Measurements from ENCODE around the gene MARCO. TPM values are rescaled to one million over a fixed set of nuclear protein-coding genes. Genes with fewer than 3 reads are reported as not detected.
A peak's percentile ranks its signal among the peaks of the same experiment; 100 is the strongest.

The MARCO gene
- total RNA-seq, 1 experiment from 2014 or later, result not detected

- Histone ChIP-seq H3K4me3 (no peak overlapping the region; the same call in 1 of the 2 replicates), H3K9me3 (ENCODE audit: insufficient read depth, low read depth) (no peaks in the 10 kb centered on the region), H3K27ac (peak overlapping the region; percentile 84), H3K79me2 (ENCODE audit: low read depth) (no peaks in the 10 kb centered on the region), H3K9me2 (ENCODE audit: insufficient read depth) (no peaks in the 10 kb centered on the region), H3K4me1 (replicated peaks; ENCODE audit: insufficient read depth) (peaks cover 56% of the 10 kb centered on the region), H2AFZ (no peak overlapping the region), H4K20me1 (ENCODE audit: insufficient read depth) (no peaks in the 10 kb centered on the region), H3K27me3 (ENCODE audit: insufficient read depth, low read depth) (no peaks in the 10 kb centered on the region), H3K36me3 (ENCODE audit: low read depth) (no peaks in the 10 kb centered on the region), H3F3A (ENCODE audit: insufficient read depth, low read depth) (peaks cover 12% of the 10 kb centered on the region; the same call in 1 of the 2 replicates), H3K4me2 (peak overlapping the region; percentile 64)
- ChIA-PET POLR2A (ENCODE audit: unreplicated experiment) (interaction anchor here (0.8 kb wide), 1 partner anchor 141 kb away, joined by 6 read pairs; no protein-coding TSS in a partner anchor), CTCF (no interaction called here)
- intact Hi-C loops (cut with micrococcal nuclease; ENCODE audit: unreplicated experiment), result no loop called here
- BruUV-seq (replicated peaks), result no TSS peak
- DNase-seq, result peak in 1 of 2 experiments; percentile 96
- peak; percentile 51; the same call in 1 of the 2 replicates for TF ChIP-seq CTCF (conservative IDR thresholded peaks at IDR 0.05)
- TF ChIP-seq EZH2 (IDR thresholded peaks at IDR 0.05; ENCODE audit: low read depth), result no peak
These were observed 29.5 kb downstream of the MARCO start for GRCh38 chr2:118971245-118972122.

GRCh38 chr2:118973542-118973951 lies 31.6 kb downstream of the MARCO start:
- no peak overlapping the region for H2AFZ ChIP-seq
- ChIA-PET CTCF (no interaction called here), POLR2A (ENCODE audit: unreplicated experiment) (no interaction called here)
- no peak overlapping the region for H3K4me3 ChIP-seq
- peaks cover 56% of the 10 kb centered on the region for H3K4me1 ChIP-seq (replicated peaks; ENCODE audit: insufficient read depth)
- no peaks in the 10 kb centered on the region for H3K27me3 ChIP-seq (ENCODE audit: insufficient read depth, low read depth)
- H3K9me2 ChIP-seq (ENCODE audit: insufficient read depth), result no peaks in the 10 kb centered on the region
- peak in 1 of 2 experiments; percentile 61 for DNase-seq
- intact Hi-C loops (cut with micrococcal nuclease; ENCODE audit: unreplicated experiment), result no loop called here
- H4K20me1 ChIP-seq (ENCODE audit: insufficient read depth), result no peaks in the 10 kb centered on the region
- TF ChIP-seq EZH2 (IDR thresholded peaks at IDR 0.05; ENCODE audit: low read depth), result no peak
- no peak for TF ChIP-seq CTCF (conservative IDR thresholded peaks at IDR 0.05)
- BruUV-seq (replicated peaks), result no TSS peak
- peaks cover 4% of the 10 kb centered on the region; the same call in 1 of the 2 replicates for H3K9me3 ChIP-seq (ENCODE audit: insufficient read depth, low read depth)
- no peaks in the 10 kb centered on the region for H3K79me2 ChIP-seq (ENCODE audit: low read depth)
- peak overlapping the region; percentile 84 for H3K27ac ChIP-seq
- peak overlapping the region; percentile 32 for H3K4me2 ChIP-seq
- peaks cover 8% of the 10 kb centered on the region; the same call in 1 of the 2 replicates for H3F3A ChIP-seq (ENCODE audit: insufficient read depth, low read depth)
- no peaks in the 10 kb centered on the region for H3K36me3 ChIP-seq (ENCODE audit: low read depth)

DNA sequence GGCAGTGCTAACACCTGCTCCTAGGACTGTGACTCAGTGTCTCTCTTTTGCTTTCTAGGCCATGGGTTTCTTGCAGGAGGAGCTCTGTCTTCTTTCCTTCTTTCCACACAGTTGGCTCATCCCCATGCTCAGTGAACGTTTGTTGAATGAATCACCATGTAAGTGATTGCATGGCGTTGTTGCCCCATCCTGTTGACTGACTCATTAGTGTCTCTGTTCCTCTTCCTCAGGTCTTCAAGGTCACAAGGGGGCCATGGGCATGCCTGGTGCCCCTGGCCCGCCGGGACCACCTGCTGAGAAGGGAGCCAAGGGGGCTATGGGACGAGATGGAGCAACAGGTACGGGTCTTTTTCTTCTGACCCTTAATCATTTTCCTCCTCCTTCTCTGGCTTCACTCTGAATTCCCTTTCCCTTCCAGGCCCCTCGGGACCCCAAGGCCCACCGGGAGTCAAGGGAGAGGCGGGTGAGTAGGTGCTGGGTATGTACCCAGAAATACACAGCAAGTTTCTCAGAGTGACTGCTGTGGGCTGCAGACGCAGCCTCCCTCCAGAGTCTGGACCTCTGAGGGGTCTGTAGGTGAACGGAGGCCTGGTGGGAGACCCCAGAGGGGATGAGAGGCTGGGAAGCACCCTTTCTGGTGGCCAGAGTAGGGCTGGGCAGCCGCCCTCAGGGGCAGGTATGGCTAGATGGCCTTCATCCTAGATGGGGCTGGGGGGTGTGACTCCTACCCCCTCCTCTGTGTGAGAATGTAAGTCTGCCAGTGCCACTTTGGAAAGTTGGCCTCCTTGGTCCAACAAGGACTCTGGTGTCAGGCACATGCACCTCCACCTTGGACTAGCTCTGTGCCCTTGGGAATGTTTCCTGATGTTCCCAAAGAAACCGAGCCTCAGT lies 32.4 kb downstream of the MARCO start:
- H3K4me2 ChIP-seq, result peak overlapping the region; percentile 32
- BruUV-seq (replicated peaks), result no TSS peak

More for the DNA sequence above, 32.4 kb downstream of the MARCO start:
- POLR2A ChIA-PET (ENCODE audit: unreplicated experiment), result no interaction called here
- H3F3A ChIP-seq (ENCODE audit: insufficient read depth, low read depth), result peaks cover 8% of the 10 kb centered on the region; the same call in 1 of the 2 replicates
- DNase-seq, result peak in 1 of 2 experiments; percentile 93
- H3K4me1 ChIP-seq (replicated peaks; ENCODE audit: insufficient read depth), result peaks cover 56% of the 10 kb centered on the region
- H3K9me3 ChIP-seq (ENCODE audit: insufficient read depth, low read depth), result peaks cover 4% of the 10 kb centered on the region; the same call in 1 of the 2 replicates
- H3K79me2 ChIP-seq (ENCODE audit: low read depth), result no peaks in the 10 kb centered on the region
- TF ChIP-seq EZH2 (IDR thresholded peaks at IDR 0.05; ENCODE audit: low read depth), result no peak
- TF ChIP-seq CTCF (conservative IDR thresholded peaks at IDR 0.05), result no peak
- H3K9me2 ChIP-seq (ENCODE audit: insufficient read depth), result no peaks in the 10 kb centered on the region
- intact Hi-C loops (cut with micrococcal nuclease; ENCODE audit: unreplicated experiment), result no loop called here
- H4K20me1 ChIP-seq (ENCODE audit: insufficient read depth), result no peaks in the 10 kb centered on the region
- no peaks in the 10 kb centered on the region for H3K27me3 ChIP-seq (ENCODE audit: insufficient read depth, low read depth)
- no peak overlapping the region for H3K4me3 ChIP-seq
- no peaks in the 10 kb centered on the region for H3K36me3 ChIP-seq (ENCODE audit: low read depth)
- H3K27ac ChIP-seq, result peak overlapping the region; percentile 84
- CTCF ChIA-PET, result no interaction called here
- no peak overlapping the region for H2AFZ ChIP-seq

Data from PC-9 (cell line).